ENCODE data around the gene TREH.

DNA sequence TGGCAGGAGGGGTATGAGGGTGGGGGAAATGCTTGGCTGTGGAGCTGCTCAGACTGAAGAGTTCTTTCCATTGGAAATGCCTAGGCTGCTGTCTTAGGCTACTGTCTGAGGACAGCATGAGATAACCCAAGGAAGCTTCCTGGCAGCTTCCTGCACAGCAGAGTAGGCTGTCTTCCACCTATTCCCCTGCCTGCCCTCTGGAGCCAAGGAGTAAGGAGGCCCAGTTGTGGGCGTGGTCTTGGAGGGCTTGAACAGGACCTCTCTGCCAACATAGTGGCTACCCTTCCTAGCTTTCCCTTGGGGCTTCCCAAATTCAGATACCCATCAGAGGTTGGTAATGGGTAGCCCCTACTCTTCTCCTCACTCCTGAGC lies 46.1 kb downstream of the TREH start:
- TF ChIP-seq POLR2AphosphoS5 (IDR thresholded peaks at IDR 0.05) (no peak), REST (IDR thresholded peaks at IDR 0.05; ENCODE audit: borderline replicate concordance) (no peak), MXI1 (conservative IDR thresholded peaks at IDR 0.05; ENCODE audit: poor library complexity, severe bottlenecking) (no peak), EP300 (conservative IDR thresholded peaks at IDR 0.05; ENCODE audit: poor library complexity, severe bottlenecking) (no peak)
